ENCODE results near the gene BCKDHA. TPM values are rescaled to one million over a fixed set of nuclear protein-coding genes. Genes with fewer than 3 reads are reported as not detected.

BCKDHA gene
- total and polyA plus RNA-seq, 9 of the 15 experiments (the other 6 are each of a cell fraction or from before 2014, with no cell fraction given): 4.5 to 52.5 (median 14.1) TPM

DNA sequence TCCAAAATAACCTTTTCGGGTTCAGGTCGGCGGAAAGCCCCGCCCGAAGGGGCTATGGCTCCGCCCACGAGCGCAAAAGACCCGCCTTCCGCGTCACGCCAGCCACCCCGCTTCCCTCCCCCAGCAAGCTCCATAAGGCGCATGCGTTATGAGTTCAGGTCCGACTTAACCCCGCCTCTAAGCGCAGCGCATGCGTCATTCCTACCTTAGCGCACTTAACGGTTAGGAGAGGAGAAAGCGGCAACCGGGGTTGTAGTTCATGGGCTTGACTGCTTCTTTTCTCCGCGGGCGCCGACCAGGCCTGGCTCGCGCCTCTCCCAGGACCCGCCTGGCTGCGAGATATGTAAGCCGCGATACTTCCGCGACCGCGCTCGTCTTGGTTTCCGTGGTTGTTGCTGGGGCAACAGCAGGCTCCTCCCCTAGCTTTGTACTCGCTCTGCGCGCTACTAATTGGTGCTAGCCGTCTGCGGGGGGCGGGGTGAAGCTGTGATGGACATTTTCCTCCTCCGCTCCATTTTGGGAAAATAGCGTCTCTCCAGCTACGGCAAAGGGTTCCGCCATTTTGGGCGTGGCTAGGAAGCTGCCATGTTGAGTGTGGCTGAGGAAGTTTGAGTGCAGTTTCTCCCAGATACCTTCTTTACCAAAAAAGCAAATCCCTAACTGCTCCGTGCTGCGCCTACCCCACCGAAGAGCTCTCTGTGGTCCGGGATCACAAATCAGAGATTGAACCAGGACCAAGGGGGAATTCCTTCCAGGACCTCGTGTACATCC is 33.7 kb upstream of the BCKDHA start, which contains the start of gene B9D2 (continued):
- no peak for TF ChIP-seq RBM14 (IDR thresholded peaks at IDR 0.05; ENCODE audit: borderline replicate concordance, insufficient read depth, low read depth, low read length)
- TF ChIP-seq MYC (IDR thresholded peaks at IDR 0.05; ENCODE audit: low read depth, low read length): peak; percentile 66; the same call in 1 of the 2 replicates
- TF ChIP-seq MYC (CRISPR knock-in tag; IDR thresholded peaks at IDR 0.05; ENCODE audit: borderline replicate concordance, low read depth): no peak
- no peak; the same call in 1 of the 2 replicates for TF ChIP-seq MTA1 (IDR thresholded peaks at IDR 0.05; ENCODE audit: borderline replicate concordance)
- peak; percentile 48; the same call in 1 of the 2 replicates for TF ChIP-seq ZNF75A (CRISPR knock-in tag; IDR thresholded peaks at IDR 0.05)
- 0 out of 4 replicates have a peak, but pooled peaks of 1 of the 2 experiments have one; percentile 58 for TF ChIP-seq BCLAF1 (IDR thresholded peaks at IDR 0.05; ENCODE audit: borderline replicate concordance in 1 of 2, control insufficient read depth in 1 of 2, low read depth in 2 of 2, low read length in 1 of 2)
- no peak for TF ChIP-seq TCF3 (CRISPR knock-in tag; IDR thresholded peaks at IDR 0.05)
- TF ChIP-seq ZNF24 (IDR thresholded peaks at IDR 0.05): no peak
- no peak for TF ChIP-seq PRMT5 (CRISPR knock-in tag; IDR thresholded peaks at IDR 0.05)
- peak; percentile 83; the same call in 1 of the 2 replicates for TF ChIP-seq ELF1 (tag; IDR thresholded peaks at IDR 0.05)
- no peak for TF ChIP-seq GATA2 (CRISPR knock-in tag; IDR thresholded peaks at IDR 0.05)
- no peak for TF ChIP-seq ZNF282 (CRISPR knock-in tag; IDR thresholded peaks at IDR 0.05)
- peak; percentile 47; the same call in 1 of the 2 replicates for TF ChIP-seq MBD2 (IDR thresholded peaks at IDR 0.05; ENCODE audit: borderline replicate concordance, low read depth)
- TF ChIP-seq EGR1 (conservative IDR thresholded peaks at IDR 0.05): 0 out of 2 replicates have a peak, but pooled peaks have one; percentile 38
- TF ChIP-seq ZNF263 (CRISPR knock-in tag; IDR thresholded peaks at IDR 0.05; ENCODE audit: borderline replicate concordance): no peak; the same call in 1 of the 2 replicates
- no peak for TF ChIP-seq HNRNPK (IDR thresholded peaks at IDR 0.05; ENCODE audit: low read depth, low read length, poor library complexity, severe bottlenecking)
- peak; percentile 51 for TF ChIP-seq OTX1 (CRISPR knock-in tag; IDR thresholded peaks at IDR 0.05)
- TF ChIP-seq, protein P1, sequence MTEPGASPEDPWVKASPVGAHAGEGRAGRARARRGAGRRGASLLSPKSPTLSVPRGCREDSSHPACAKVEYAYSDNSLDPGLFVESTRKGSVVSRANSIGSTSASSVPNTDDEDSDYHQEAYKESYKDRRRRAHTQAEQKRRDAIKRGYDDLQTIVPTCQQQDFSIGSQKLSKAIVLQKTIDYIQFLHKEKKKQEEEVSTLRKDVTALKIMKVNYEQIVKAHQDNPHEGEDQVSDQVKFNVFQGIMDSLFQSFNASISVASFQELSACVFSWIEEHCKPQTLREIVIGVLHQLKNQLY (CRISPR knock-in tag; conservative IDR thresholded peaks at IDR 0.05): peak in 1 of 2 experiments; percentile 91; a peak in 1 of 4 replicates
- TF ChIP-seq TOE1 (IDR thresholded peaks at IDR 0.05; ENCODE audit: borderline replicate concordance): no peak
- TF ChIP-seq TOE1 (CRISPR knock-in tag; IDR thresholded peaks at IDR 0.05; ENCODE audit: borderline replicate concordance, low read depth): no peak
- no peak for TF ChIP-seq ETS2 (tag; IDR thresholded peaks at IDR 0.05; ENCODE audit: borderline replicate concordance, poor library complexity, severe bottlenecking)
- TF ChIP-seq FOXA3 (CRISPR knock-in tag; conservative IDR thresholded peaks at IDR 0.05 in 1 of 2, IDR thresholded peaks at IDR 0.05 in 1 of 2): no peak
- TF ChIP-seq HLTF (IDR thresholded peaks at IDR 0.05): no peak
- no peak for TF ChIP-seq ZC3H8 (IDR thresholded peaks at IDR 0.05)
- TF ChIP-seq ZNF717 (CRISPR knock-in tag; IDR thresholded peaks at IDR 0.05): no peak

All from K562 (cell line).